ENCODE data around the gene NR0B1. TPM values are rescaled to one million over a fixed set of nuclear protein-coding genes. Genes with fewer than 3 reads are reported as not detected.

NR0B1 gene
- total RNA-seq (2014; rRNA removed) = not detected in 2 replicates
- Bru-seq, nascent RNA = not detected
- not detected for BruChase-seq, experiment 1, labeled RNA remaining after a 6-hour chase
- BruChase-seq, experiment 2, labeled RNA remaining after a 2-hour chase = not detected
- long read RNA-seq = 0 reads

GRCh38 chrX:30309139-30309571, at the start of gene NR0B1:
Gene NR0B1 (minus strand): TSS chrX:30309390. CDS start chrX:30309363, 27 bp downstream.
- Histone ChIP-seq H3K27ac (ENCODE audit: low read length) (no peak within 1 kb of the TSS), H2AFZ (ENCODE audit: low read length) (no peak within 1 kb of the TSS), H3K9ac (ENCODE audit: low read length) (no peak within 1 kb of the TSS), H3K4me2 (ENCODE audit: low read length) (no peak within 1 kb of the TSS), H3K9me3 (ENCODE audit: low read length) (no peaks in the 10 kb centered on the region), H3K4me1 (ENCODE audit: insufficient read depth, low read length) (peaks cover 5% of the 10 kb centered on the region), H4K20me1 (ENCODE audit: low read length) (no peaks in the 10 kb centered on the region), H3K79me2 (ENCODE audit: low read length) (no peaks in the 10 kb centered on the region), H3K9me2 (replicated peaks; ENCODE audit: low read length) (no peaks in the 10 kb centered on the region), H3K36me3 (ENCODE audit: low read depth, low read length) (no peaks in the 10 kb centered on the region), H3F3A (ENCODE audit: low read length, unreplicated experiment) (no peaks in the 10 kb centered on the region), H3K27me3 (ENCODE audit: low read length) (no peaks in the 10 kb centered on the region), H3K4me3 (ENCODE audit: low read length) (no peak within 1 kb of the TSS)
- no TSS peak for BruUV-seq (replicated peaks)
- intact Hi-C loops (cut with micrococcal nuclease) = no loop called here
- ChIA-PET CTCF (no interaction called here), POLR2A (ENCODE audit: unreplicated experiment) (no interaction called here)
- no peak for ATAC-seq
- TF ChIP-seq EZH2 (IDR thresholded peaks at IDR 0.05; ENCODE audit: low read length, unreplicated experiment) = no peak
- TF ChIP-seq, protein P1, sequence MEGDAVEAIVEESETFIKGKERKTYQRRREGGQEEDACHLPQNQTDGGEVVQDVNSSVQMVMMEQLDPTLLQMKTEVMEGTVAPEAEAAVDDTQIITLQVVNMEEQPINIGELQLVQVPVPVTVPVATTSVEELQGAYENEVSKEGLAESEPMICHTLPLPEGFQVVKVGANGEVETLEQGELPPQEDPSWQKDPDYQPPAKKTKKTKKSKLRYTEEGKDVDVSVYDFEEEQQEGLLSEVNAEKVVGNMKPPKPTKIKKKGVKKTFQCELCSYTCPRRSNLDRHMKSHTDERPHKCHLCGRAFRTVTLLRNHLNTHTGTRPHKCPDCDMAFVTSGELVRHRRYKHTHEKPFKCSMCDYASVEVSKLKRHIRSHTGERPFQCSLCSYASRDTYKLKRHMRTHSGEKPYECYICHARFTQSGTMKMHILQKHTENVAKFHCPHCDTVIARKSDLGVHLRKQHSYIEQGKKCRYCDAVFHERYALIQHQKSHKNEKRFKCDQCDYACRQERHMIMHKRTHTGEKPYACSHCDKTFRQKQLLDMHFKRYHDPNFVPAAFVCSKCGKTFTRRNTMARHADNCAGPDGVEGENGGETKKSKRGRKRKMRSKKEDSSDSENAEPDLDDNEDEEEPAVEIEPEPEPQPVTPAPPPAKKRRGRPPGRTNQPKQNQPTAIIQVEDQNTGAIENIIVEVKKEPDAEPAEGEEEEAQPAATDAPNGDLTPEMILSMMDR (conservative IDR thresholded peaks at IDR 0.05; ENCODE audit: low read depth, low read length) = no peak
- no peak for TF ChIP-seq EZH2phosphoT487 (IDR thresholded peaks at IDR 0.05; ENCODE audit: borderline replicate concordance, low read length)
- no peak for DNase-seq

DNA sequence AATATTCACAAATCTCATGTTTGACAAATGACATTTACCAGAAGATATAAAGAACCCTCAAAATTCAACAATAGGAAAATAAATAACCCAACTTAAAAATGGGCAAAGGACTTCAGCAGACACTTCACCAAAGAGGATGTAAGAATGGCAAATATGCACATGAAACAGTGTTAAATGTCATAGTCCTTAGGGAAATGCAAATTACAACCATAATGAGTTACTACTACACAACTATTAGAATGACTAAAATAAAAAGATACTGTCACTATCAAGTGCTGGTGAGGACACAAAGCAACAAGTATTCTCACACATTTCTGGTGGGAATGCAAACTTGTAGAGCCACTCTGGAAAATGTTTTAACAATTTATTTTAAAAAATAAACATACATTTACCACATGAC, 40.8 kb upstream of the NR0B1 start:
- H3K9me3 ChIP-seq (ENCODE audit: low read length) = no peaks in the 10 kb centered on the region
- TF ChIP-seq EZH2phosphoT487 (IDR thresholded peaks at IDR 0.05; ENCODE audit: borderline replicate concordance, low read length) (no peak), EZH2 (IDR thresholded peaks at IDR 0.05; ENCODE audit: low read length, unreplicated experiment) (no peak)
- TF ChIP-seq, protein P1 (conservative IDR thresholded peaks at IDR 0.05; ENCODE audit: low read depth, low read length) = no peak
- H3K4me1 ChIP-seq (ENCODE audit: insufficient read depth, low read length) = no peaks in the 10 kb centered on the region
- ChIA-PET CTCF (no interaction called here), POLR2A (ENCODE audit: unreplicated experiment) (no interaction called here)
- H3K36me3 ChIP-seq (ENCODE audit: low read depth, low read length) = no peaks in the 10 kb centered on the region
- no peak for DNase-seq
- no TSS peak for BruUV-seq (replicated peaks)
- H3K27ac ChIP-seq (ENCODE audit: low read length) = no peak overlapping the region
- H3K9me2 ChIP-seq (replicated peaks; ENCODE audit: low read length) = no peaks in the 10 kb centered on the region
- H3K27me3 ChIP-seq (ENCODE audit: low read length) = 0 out of 2 replicates have a peak, but pooled peaks cover 6% of the 10 kb centered on the region
- no peak overlapping the region for H2AFZ ChIP-seq (ENCODE audit: low read length)
- no peak overlapping the region for H3K4me3 ChIP-seq (ENCODE audit: low read length)
- no peak overlapping the region for H3K4me2 ChIP-seq (ENCODE audit: low read length)
- H3K79me2 ChIP-seq (ENCODE audit: low read length) = no peaks in the 10 kb centered on the region
- no peak overlapping the region for H3K9ac ChIP-seq (ENCODE audit: low read length)
- H4K20me1 ChIP-seq (ENCODE audit: low read length) = no peaks in the 10 kb centered on the region
- intact Hi-C loops (cut with micrococcal nuclease) = no loop called here
- no peak for ATAC-seq
- H3F3A ChIP-seq (ENCODE audit: low read length, unreplicated experiment) = no peaks in the 10 kb centered on the region

DNA sequence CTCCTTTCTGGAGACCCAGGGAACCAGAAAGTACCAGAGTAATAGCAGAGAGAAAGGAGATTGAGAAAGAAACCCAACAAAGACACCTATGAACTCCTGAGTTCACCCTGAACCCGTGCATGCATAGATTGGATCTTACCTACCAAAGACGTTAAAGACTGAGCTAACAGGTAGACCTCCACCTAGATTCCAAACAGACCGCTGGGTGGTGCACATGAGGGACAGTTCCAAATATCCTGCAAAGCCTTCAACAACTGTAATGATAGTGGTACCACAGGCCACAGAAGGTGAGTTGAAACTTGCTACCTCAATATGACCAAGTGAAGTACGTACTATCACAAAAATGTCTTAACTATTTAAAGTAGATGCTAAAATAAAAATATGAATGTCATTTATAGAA, 34.0 kb upstream of the NR0B1 start:
- Histone ChIP-seq H3K36me3 (ENCODE audit: low read depth, low read length) (no peaks in the 10 kb centered on the region), H3K9me3 (ENCODE audit: low read length) (no peaks in the 10 kb centered on the region), H3K9ac (ENCODE audit: low read length) (no peak overlapping the region), H3K27ac (ENCODE audit: low read length) (no peak overlapping the region), H3K4me3 (ENCODE audit: low read length) (no peak overlapping the region), H3K27me3 (ENCODE audit: low read length) (0 out of 2 replicates have a peak, but pooled peaks cover 12% of the 10 kb centered on the region), H2AFZ (ENCODE audit: low read length) (no peak overlapping the region), H3K4me1 (ENCODE audit: insufficient read depth, low read length) (no peaks in the 10 kb centered on the region), H3K79me2 (ENCODE audit: low read length) (no peaks in the 10 kb centered on the region), H4K20me1 (ENCODE audit: low read length) (no peaks in the 10 kb centered on the region), H3K9me2 (replicated peaks; ENCODE audit: low read length) (no peaks in the 10 kb centered on the region), H3K4me2 (ENCODE audit: low read length) (no peak overlapping the region), H3F3A (ENCODE audit: low read length, unreplicated experiment) (no peaks in the 10 kb centered on the region)
- POLR2A ChIA-PET (ENCODE audit: unreplicated experiment) = no interaction called here
- peak; percentile 21 for DNase-seq
- BruUV-seq (replicated peaks) = no TSS peak
- intact Hi-C loops (cut with micrococcal nuclease) = no loop called here
- CTCF ChIA-PET = no interaction called here
- ATAC-seq = no peak
- TF ChIP-seq, protein P1 (conservative IDR thresholded peaks at IDR 0.05; ENCODE audit: low read depth, low read length) = peak; percentile 31; the same call in 1 of the 2 replicates
- TF ChIP-seq EZH2phosphoT487 (IDR thresholded peaks at IDR 0.05; ENCODE audit: borderline replicate concordance, low read length) = no peak
- no peak for TF ChIP-seq EZH2 (IDR thresholded peaks at IDR 0.05; ENCODE audit: low read length, unreplicated experiment)
